Kidney epithelial cell (primary cell): ENCODE data around the gene DYRK1A. TPM values are rescaled to one million over a fixed set of nuclear protein-coding genes. Genes with fewer than 3 reads are reported as not detected.

Source experiments
- DNase-seq: peaks from one replicate; pipeline ENCODE4 v3.0.0-alpha.2; 2010; ENCODE audit warnings: low read depth
- H3K27me3 ChIP-seq: 2 replicates; pipeline ENCODE4 v1.6.0; 2011; ENCODE audit warnings: low read length; ENCODE audit not compliant: control insufficient read depth, insufficient read depth
- H3K36me3 ChIP-seq: 2 replicates; pipeline ENCODE4 v1.5.1; 2011; ENCODE audit warnings: low read length; ENCODE audit not compliant: control insufficient read depth, insufficient read depth
- H3K4me3 ChIP-seq: 2 replicates; pipeline ENCODE4 v1.5.1; 2011; ENCODE audit warnings: low read depth, mild to moderate bottlenecking, control low read depth, low read length
- CTCF ChIP-seq: IDR thresholded peaks from 2 replicates; pipeline ENCODE4 v1.5.1; 2011; ENCODE audit warnings: mild to moderate bottlenecking, moderate library complexity, low read length, control low read depth, inconsistent platforms; ENCODE audit not compliant: insufficient read depth, poor library complexity, severe bottlenecking
- total RNA-seq: library from RNA; depleted of rRNA; stranded (reverse); fragments of >200 nt; gene quantifications from 2 replicates; pipeline ENCODE4 v1.2.3, GENCODE V29; 2015

The DYRK1A gene
- total RNA-seq, 1 donor from 2014 or later = 53.1 TPM

- no peak for DNase-seq
- no peak for TF ChIP-seq CTCF
These were observed 35.8 kb downstream of the DYRK1A start for GRCh38 chr21:37402251-37402867.

GRCh38 chr21:37405629-37406028 lies 39.1 kb downstream of the DYRK1A start:
- H3K36me3 ChIP-seq = no peaks in the 10 kb centered on the region
- H3K27me3 ChIP-seq = no peaks in the 10 kb centered on the region
- H3K4me3 ChIP-seq = no peak overlapping the region
- no peak for TF ChIP-seq CTCF
- DNase-seq = no peak

More at GRCh38 chr21:37402251-37402867, 35.8 kb downstream of the DYRK1A start:
- Histone ChIP-seq H3K4me3 (no peak overlapping the region), H3K36me3 (no peaks in the 10 kb centered on the region), H3K27me3 (no peaks in the 10 kb centered on the region)

GRCh38 chr21:37407719-37408420 lies 41.3 kb downstream of the DYRK1A start:
- Histone ChIP-seq H3K4me3 (no peak overlapping the region), H3K36me3 (no peaks in the 10 kb centered on the region), H3K27me3 (no peaks in the 10 kb centered on the region)
- no peak for DNase-seq
- TF ChIP-seq CTCF = no peak

GRCh38 chr21:37408464-37409193 lies 42.1 kb downstream of the DYRK1A start:
- no peak for TF ChIP-seq CTCF
- H3K4me3 ChIP-seq = no peak overlapping the region
- no peaks in the 10 kb centered on the region for H3K27me3 ChIP-seq
- H3K36me3 ChIP-seq = no peaks in the 10 kb centered on the region
- DNase-seq = no peak

GRCh38 chr21:37410639-37411038 lies 44.1 kb downstream of the DYRK1A start:
- no peak for DNase-seq
- H3K27me3 ChIP-seq = no peaks in the 10 kb centered on the region
- no peak overlapping the region for H3K4me3 ChIP-seq
- TF ChIP-seq CTCF = no peak
- H3K36me3 ChIP-seq = no peaks in the 10 kb centered on the region
